NCI-H2227 treated with DMSO at 0.1 percent for 48 hours (cell line): Measurements from ENCODE around the gene UNK.
A peak's percentile ranks its signal among the peaks of the same experiment; 100 is the strongest.

Experiments used
- DNase-seq: peaks from one replicate; lab custom pipeline; 2025; lab: John Stamatoyannopoulos, UW

UNK gene

GRCh38 chr17:75836605-75837004, 52.0 kb downstream of the UNK start:
- no peak for DNase-seq

- DNase-seq: no peak
These were observed 53.3 kb downstream of the UNK start for GRCh38 chr17:75837899-75838298.

GRCh38 chr17:75838410-75838809, 53.8 kb downstream of the UNK start:
- no peak for DNase-seq

GRCh38 chr17:75839942-75840798, 55.6 kb downstream of the UNK start:
- no peak for DNase-seq

GRCh38 chr17:75840799-75841164, 56.2 kb downstream of the UNK start:
- DNase-seq: no peak

GRCh38 chr17:75842411-75842810, 57.8 kb downstream of the UNK start:
- no peak for DNase-seq

- no peak for DNase-seq
These were observed 58.5 kb downstream of the UNK start for GRCh38 chr17:75842963-75843576.

GRCh38 chr17:75843577-75844529, 59.2 kb downstream of the UNK start, which contains the start of gene UNC13D:
Gene UNC13D, minus strand, starts transcription at chr17:75844404. Its CDS starts 67 bp downstream, at chr17:75844337.
- DNase-seq: no peak

GRCh38 chr17:75844530-75845057, 60.0 kb downstream of the UNK start:
- DNase-seq: no peak

GRCh38 chr17:75845058-75845711, 60.6 kb downstream of the UNK start:
- no peak for DNase-seq

- DNase-seq: no peak
These were observed 61.5 kb downstream of the UNK start for GRCh38 chr17:75845933-75846691.

GRCh38 chr17:75846692-75847613, 62.3 kb downstream of the UNK start:
- DNase-seq: no peak

GRCh38 chr17:75847614-75848522, 63.3 kb downstream of the UNK start:
- DNase-seq: no peak

- DNase-seq: peak; percentile 57
These were observed 64.1 kb downstream of the UNK start for GRCh38 chr17:75848523-75849278.

- DNase-seq: no peak
These were observed 64.7 kb downstream of the UNK start for GRCh38 chr17:75849279-75849646.

- no peak for DNase-seq
These were observed 65.1 kb downstream of the UNK start for GRCh38 chr17:75849724-75850123.

GRCh38 chr17:75850928-75851692, 66.5 kb downstream of the UNK start:
- no peak for DNase-seq
